Measurements from ENCODE around the gene CDK8.

The CDK8 gene

DNA sequence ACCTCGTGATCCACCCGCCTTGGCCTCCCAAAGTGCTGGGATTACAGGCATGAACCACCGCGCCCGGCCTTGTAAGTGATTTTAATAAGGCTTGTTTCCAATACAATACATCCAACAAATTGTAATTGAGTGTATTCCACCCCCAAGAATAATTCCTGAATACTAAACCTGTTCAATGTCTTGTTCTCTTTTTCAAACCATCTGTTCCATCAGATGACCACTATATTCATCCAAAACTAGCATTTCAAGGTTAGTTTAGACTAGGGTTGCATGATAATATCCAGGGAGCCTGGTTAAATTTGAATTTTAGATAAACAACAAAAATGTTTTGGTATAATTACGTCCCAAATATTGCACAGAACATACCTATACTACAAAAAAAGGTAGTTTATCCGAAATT lies 168.1 kb downstream of the CDK8 start:
- TF ChIP-seq, protein P1, sequence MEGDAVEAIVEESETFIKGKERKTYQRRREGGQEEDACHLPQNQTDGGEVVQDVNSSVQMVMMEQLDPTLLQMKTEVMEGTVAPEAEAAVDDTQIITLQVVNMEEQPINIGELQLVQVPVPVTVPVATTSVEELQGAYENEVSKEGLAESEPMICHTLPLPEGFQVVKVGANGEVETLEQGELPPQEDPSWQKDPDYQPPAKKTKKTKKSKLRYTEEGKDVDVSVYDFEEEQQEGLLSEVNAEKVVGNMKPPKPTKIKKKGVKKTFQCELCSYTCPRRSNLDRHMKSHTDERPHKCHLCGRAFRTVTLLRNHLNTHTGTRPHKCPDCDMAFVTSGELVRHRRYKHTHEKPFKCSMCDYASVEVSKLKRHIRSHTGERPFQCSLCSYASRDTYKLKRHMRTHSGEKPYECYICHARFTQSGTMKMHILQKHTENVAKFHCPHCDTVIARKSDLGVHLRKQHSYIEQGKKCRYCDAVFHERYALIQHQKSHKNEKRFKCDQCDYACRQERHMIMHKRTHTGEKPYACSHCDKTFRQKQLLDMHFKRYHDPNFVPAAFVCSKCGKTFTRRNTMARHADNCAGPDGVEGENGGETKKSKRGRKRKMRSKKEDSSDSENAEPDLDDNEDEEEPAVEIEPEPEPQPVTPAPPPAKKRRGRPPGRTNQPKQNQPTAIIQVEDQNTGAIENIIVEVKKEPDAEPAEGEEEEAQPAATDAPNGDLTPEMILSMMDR (IDR thresholded peaks at IDR 0.05; ENCODE audit: extremely low read depth, missing control alignments), result no peak
- no peak for DNase-seq (ENCODE audit: low spot score)

DNA sequence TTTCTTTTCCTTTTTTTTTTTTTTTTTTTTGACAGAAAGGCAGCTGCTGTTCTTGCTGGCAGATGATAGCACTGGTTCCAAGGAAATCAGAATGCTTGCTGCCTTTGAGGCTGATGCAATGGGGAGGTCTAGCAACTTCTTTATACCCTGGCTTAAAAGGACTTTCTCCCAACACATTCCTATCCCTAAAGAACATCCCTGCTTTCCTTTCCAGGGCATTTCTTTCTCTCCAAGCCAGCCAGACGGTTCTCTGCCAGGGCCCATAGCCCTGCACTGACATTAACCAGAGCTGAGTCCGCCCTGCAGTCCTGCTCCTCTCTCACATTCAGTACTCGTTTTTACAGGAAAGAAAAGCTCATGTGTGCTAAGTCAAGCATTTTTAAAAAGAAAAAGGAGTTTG lies 169.7 kb downstream of the CDK8 start:
- TF ChIP-seq, protein P1 (IDR thresholded peaks at IDR 0.05; ENCODE audit: extremely low read depth, missing control alignments), result no peak

DNA sequence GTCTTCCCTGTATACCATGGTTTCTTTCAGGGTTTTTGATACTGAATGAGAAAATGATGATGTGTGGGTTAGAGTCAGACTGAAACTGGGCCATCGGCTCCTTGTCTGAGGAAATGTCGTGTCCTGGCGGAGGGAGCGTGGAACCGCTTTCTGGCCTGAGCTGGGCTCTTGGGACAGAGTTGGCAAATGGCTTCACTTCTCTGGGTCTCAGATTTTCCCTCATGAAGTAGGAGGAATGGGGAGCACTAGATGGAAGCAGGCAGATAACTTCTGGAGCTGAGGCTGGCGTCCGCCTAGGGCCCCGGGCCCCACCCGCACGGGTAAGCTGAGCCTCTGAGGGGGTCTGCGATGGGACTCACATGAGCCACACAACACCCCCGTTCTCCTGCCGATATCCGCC lies 170.3 kb downstream of the CDK8 start:
- DNase-seq (ENCODE audit: low spot score), result no peak
- TF ChIP-seq, protein P1 (IDR thresholded peaks at IDR 0.05; ENCODE audit: extremely low read depth, missing control alignments), result no peak

More for the DNA sequence above, 169.7 kb downstream of the CDK8 start:
- DNase-seq (ENCODE audit: low spot score), result no peak

DNA sequence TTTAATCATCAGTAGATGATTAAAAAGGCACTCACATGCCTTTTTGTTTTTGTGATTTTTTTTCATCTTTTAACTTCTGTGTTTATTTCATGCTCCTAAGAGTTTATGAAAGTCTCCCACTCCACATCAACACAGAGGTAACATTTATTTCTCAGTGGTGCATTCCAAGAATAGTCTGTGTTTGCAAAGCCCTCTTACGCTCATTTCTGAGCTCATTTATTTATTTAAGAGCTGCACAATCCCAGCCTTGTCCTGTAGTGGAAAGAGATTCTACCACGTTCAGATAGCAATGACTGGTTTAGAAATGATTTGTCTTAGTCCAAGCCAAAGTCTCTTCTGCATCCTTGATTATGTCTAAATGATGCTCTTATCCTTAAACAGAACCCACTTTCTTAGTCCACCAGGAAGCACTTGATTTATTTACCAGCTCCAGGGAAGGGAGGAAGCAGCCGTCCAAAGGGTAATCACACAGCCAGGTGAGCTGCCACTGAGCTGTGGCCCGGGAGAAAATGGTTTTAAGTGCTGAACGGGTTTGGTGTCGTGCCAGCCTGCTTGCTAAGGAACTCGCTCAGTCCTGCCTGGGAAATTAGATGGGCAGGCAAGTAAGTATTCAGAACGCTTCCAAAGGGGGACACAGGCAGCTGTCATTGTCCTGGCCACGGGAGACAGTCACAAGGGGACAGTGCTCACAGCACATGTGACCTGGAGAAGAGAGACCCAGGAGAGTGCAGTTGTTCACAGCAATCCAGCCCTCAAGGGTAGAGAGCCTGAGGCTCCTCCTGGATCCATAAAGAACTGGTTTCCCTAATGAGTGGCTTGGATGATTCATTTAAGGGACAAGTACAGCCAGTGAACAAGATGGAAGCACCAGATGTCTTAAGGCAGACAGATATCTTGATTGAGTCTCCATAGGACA lies 171.8 kb downstream of the CDK8 start:
- DNase-seq (ENCODE audit: low spot score), result no peak
- TF ChIP-seq, protein P1 (IDR thresholded peaks at IDR 0.05; ENCODE audit: extremely low read depth, missing control alignments), result no peak

DNA sequence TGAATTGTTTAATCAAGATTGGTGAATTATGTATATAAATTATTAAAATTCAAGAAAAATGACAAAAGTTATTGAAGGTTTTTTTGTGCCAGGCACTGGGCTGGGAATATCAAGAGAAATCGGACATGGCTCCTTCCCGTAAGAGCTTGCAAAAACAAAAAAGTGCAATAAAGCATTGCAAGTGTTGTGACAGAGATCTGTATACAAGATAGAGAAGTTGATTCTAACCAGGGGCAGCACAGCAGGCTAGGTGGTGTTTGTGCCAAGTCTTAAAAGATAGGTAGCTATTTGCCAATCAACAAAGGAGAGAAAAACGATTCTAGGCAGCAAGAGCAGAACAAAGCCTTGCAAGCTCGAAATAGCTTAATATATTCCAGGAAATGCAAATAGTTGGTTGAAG lies 179.8 kb downstream of the CDK8 start:
- TF ChIP-seq, protein P1 (IDR thresholded peaks at IDR 0.05; ENCODE audit: extremely low read depth, missing control alignments), result no peak
- DNase-seq (ENCODE audit: low spot score), result no peak

DNA sequence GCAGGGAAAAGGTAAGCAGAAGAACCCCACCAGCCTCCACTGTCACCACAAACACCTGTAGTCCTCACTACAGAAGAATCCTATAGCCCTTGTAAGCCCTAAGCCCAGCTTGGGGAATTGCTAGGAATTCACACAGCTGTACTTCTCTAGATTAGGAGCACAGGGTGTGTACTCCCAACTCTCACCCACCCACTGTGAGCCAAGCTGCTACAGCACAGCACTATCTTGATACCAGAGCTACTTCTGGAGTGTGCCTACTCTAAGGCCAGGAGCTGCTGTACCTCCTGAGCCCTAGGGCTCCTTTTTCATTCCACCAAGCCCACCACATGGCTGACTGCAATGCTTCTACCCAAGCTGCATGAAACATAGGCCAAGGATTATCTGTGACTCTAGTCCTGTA lies 181.2 kb downstream of the CDK8 start:
- TF ChIP-seq, protein P1 (IDR thresholded peaks at IDR 0.05; ENCODE audit: extremely low read depth, missing control alignments), result no peak
- DNase-seq (ENCODE audit: low spot score), result no peak

DNA sequence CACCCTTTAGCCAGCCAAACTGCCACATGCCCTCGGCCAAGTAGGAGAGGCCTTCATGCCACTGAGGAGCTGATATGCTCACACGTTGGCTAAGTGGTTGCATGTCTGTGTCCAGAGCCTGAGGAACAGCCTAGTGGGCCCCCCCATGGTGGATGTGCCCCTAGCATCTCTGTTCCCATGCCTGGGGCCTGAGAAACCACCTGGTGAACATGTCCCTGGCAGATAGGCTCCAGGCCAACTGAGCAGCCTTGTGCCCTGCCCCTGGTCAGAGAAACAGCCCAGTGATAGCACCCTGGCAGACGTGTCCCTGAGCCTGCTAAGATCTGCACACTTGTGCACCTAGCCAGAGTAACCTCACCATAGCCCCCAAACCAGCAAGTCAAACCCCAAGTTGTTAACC lies 181.7 kb downstream of the CDK8 start:
- TF ChIP-seq, protein P1 (IDR thresholded peaks at IDR 0.05; ENCODE audit: extremely low read depth, missing control alignments), result no peak
- DNase-seq (ENCODE audit: low spot score), result no peak
